Stomach (tissue), 4 donors: ENCODE data around the gene STX1A.

Experiments
- CTCF ChIP-seq, 7 experiments: fragments of 450-650 bp in 4 of 7; fragments of 200-600 bp in 3 of 7; sonication (generic) in 3 of 7; IDR thresholded peaks; one replicate each; pipeline ENCODE4 v1.5.1; 2016 to 2019; ENCODE audit warnings: antibody characterized with exemption in 7 of 7, control low read depth in 2 of 7, mild to moderate bottlenecking in 1 of 7
- EP300 ChIP-seq: sonication (generic); formaldehyde crosslinking; IDR thresholded peaks from one replicate; pipeline ENCODE4 v1.6.1; 2017; ENCODE audit warnings: antibody characterized with exemption
- POLR2A ChIP-seq, 4 donors: fragments of 450-650 bp; IDR thresholded peaks; one replicate each; pipeline ENCODE4 v1.6.1; 2016; ENCODE audit warnings: antibody characterized with exemption in 4 of 4, control low read depth in 2 of 4, mild to moderate bottlenecking in 1 of 4, moderate library complexity in 1 of 4
- POLR2AphosphoS5 ChIP-seq, 3 donors: sonication (generic); formaldehyde crosslinking; IDR thresholded peaks; one replicate each; pipeline ENCODE4 v1.6.1; 2016; ENCODE audit warnings: antibody characterized with exemption in 3 of 3

- TF ChIP-seq CTCF (IDR thresholded peaks at IDR 0.05): no peak
- no peak for TF ChIP-seq EP300
- TF ChIP-seq POLR2AphosphoS5 (IDR thresholded peaks at IDR 0.05): peak; percentile 38 to 92 (median 54)
- TF ChIP-seq POLR2A (IDR thresholded peaks at IDR 0.05): no peak
Measured at GRCh38 chr7:73742753-73743641, 23.5 kb upstream of the STX1A start.
